HepG2 (cell line): ENCODE results near the gene OTULINL. TPM values are rescaled to one million over a fixed set of nuclear protein-coding genes. Genes with fewer than 3 reads are reported as not detected.

ENCODE experiments used
- ATAC-seq: fragments of 200-7000 bp; cut with Tn5 transposase; 3 replicates; pipeline ENCODE4 v1.9.1; 2020; ENCODE audit warnings: mild to moderate bottlenecking, moderate library complexity
- BruUV-seq: library from RNA; stranded (reverse); fragments of 400-500 nt; replicated peaks from 2 replicates; lab custom pipeline; 2021; lab: Mats Ljungman, UMichigan
- CTCF ChIA-PET: fragments of 300-600 bp; formaldehyde crosslinking; extraction: SDS; loops from one replicate; lab custom pipeline; 2021; ENCODE audit warnings: low total read pairs, inconsistent platforms, low intra/inter-chr PET ratio; lab: Yijun Ruan, JAX
- POLR2A ChIA-PET: fragments of 350-600 bp; sonication (Branson Sonifier 250); formaldehyde crosslinking; loops from one replicate; lab custom pipeline; 2020; ENCODE audit warnings: antibody characterized with exemption, inconsistent platforms; lab: Yijun Ruan, JAX
- DNase-seq: peaks from one replicate; pipeline ENCODE4 v3.0.0-alpha.2; 2015; ENCODE audit warnings: low spot score
- FAIRE-seq: peaks from 3 replicates; lab custom pipeline; 2011; peaks lifted over from hg19 to GRCh38; lab: Jason Lieb, UNC
- H2AFZ ChIP-seq: one replicate; pipeline ENCODE4 v1.6.1; 2011; ENCODE audit warnings: low read length, inconsistent platforms
- H3K27ac ChIP-seq: fragments of 300-600 bp; 3 replicates; pipeline ENCODE4 v1.8.0; 2011; ENCODE audit warnings: mixed run types, mild to moderate bottlenecking, mixed read lengths, low read length, inconsistent platforms; ENCODE audit not compliant: insufficient read depth; ENCODE audit errors: extremely low read length
- H3K27me3 ChIP-seq, 2 experiments: fragments of 200-600 bp in 1 of 2; 2 replicates in 1 of 2; 3 replicates in 1 of 2; pipeline versions ENCODE4 v1.6.0 to v1.8.0; 2011; ENCODE audit warnings: low read length in 2 of 2, mild to moderate bottlenecking in 2 of 2, moderate library complexity in 2 of 2, inconsistent platforms in 1 of 2; ENCODE audit not compliant: insufficient read depth in 2 of 2, control insufficient read depth in 1 of 2
- H3K36me3 ChIP-seq, 2 experiments: fragments of 200-600 bp in 1 of 2; replicated peaks in 1 of 2; 2 replicates in 1 of 2; 3 replicates in 1 of 2; pipeline versions ENCODE4 v1.5.1 to v1.8.0; 2011; ENCODE audit warnings: low read length in 2 of 2, inconsistent platforms in 1 of 2; ENCODE audit not compliant: insufficient read depth in 2 of 2, control insufficient read depth in 1 of 2
- H3K4me1 ChIP-seq: 2 replicates; pipeline ENCODE4 v1.5.1; 2012; ENCODE audit warnings: low read length, inconsistent platforms; ENCODE audit not compliant: insufficient read depth
- H3K4me2 ChIP-seq: 2 replicates; pipeline ENCODE4 v1.6.0; 2011; ENCODE audit warnings: low read depth, low read length, inconsistent platforms
- H3K4me3 ChIP-seq, 3 experiments: fragments of 200-600 bp in 1 of 3; sonication (generic), shearing (Covaris generic) in 1 of 3; replicated peaks in 1 of 3; 2 replicates each; pipeline ENCODE4 v1.5.1; 2011 to 2016; ENCODE audit warnings: low read length in 3 of 3, inconsistent platforms in 2 of 3, low read depth in 2 of 3, mild to moderate bottlenecking in 2 of 3, control low read depth in 1 of 3, mixed read lengths in 1 of 3; ENCODE audit not compliant: insufficient read depth in 1 of 3
- H3K79me2 ChIP-seq: one replicate; pipeline ENCODE4 v1.6.1; 2011; ENCODE audit warnings: low read length, inconsistent platforms; ENCODE audit not compliant: insufficient read depth
- H3K9ac ChIP-seq: 2 replicates; pipeline ENCODE4 v1.6.0; 2011; ENCODE audit warnings: mild to moderate bottlenecking, low read depth, low read length, inconsistent platforms; ENCODE audit not compliant: insufficient read depth
- H3K9me3 ChIP-seq: 2 replicates; pipeline ENCODE4 v1.5.1; 2012; ENCODE audit warnings: mild to moderate bottlenecking, low read length
- H4K20me1 ChIP-seq: 2 replicates; pipeline ENCODE4 v1.6.0; 2011; ENCODE audit warnings: inconsistent platforms, mild to moderate bottlenecking, low read length, moderate library complexity; ENCODE audit not compliant: insufficient read depth
- DMAP1 ChIP-seq: IDR thresholded peaks from 2 replicates; pipeline ENCODE4 v1.6.1; 2016
- FOXC1 ChIP-seq: sonication (generic); formaldehyde crosslinking; IDR thresholded peaks from 2 replicates; pipeline ENCODE4 v1.8.0; 2022; ENCODE audit warnings: mild to moderate bottlenecking, missing genetic modification reagents, borderline replicate concordance
- FOXK1 ChIP-seq: sonication (generic); formaldehyde crosslinking; IDR thresholded peaks from 2 replicates; pipeline ENCODE4 v1.4.0; 2020; ENCODE audit warnings: low read depth, missing genetic modification reagents, borderline replicate concordance
- HMG20A ChIP-seq: IDR thresholded peaks from 2 replicates; pipeline ENCODE4 v1.6.1; 2016; ENCODE audit warnings: borderline replicate concordance
- MEIS1 ChIP-seq: sonication (generic); formaldehyde crosslinking; IDR thresholded peaks from 2 replicates; pipeline ENCODE4 v1.9.0; 2021; ENCODE audit warnings: mild to moderate bottlenecking, missing genetic modification reagents, moderate library complexity, borderline replicate concordance
- ZNF101 ChIP-seq: sonication (generic); formaldehyde crosslinking; IDR thresholded peaks from 2 replicates; pipeline ENCODE4 v1.4.0; 2020; ENCODE audit warnings: mild to moderate bottlenecking, low read depth, missing genetic modification reagents, borderline replicate concordance
- ZNF274 ChIP-seq: sonication (generic); formaldehyde crosslinking; IDR thresholded peaks from 2 replicates; pipeline ENCODE4 v1.5.1; 2020; ENCODE audit warnings: mild to moderate bottlenecking, missing genetic modification reagents
- ZNF607 ChIP-seq: sonication (generic); formaldehyde crosslinking; IDR thresholded peaks from 2 replicates; pipeline ENCODE4 v1.5.1; 2020; ENCODE audit warnings: missing genetic modification reagents, mild to moderate bottlenecking, borderline replicate concordance
- WGBS: methylation state at CpG from one replicate; pipeline ENCODE4 v1.1.6; 2017; ENCODE audit warnings: low lambda C conversion rate; 5-methylcytosine and 5-hydroxymethylcytosine counted together
- in situ Hi-C: cut with HindIII; loops from 2 replicates; pipeline ENCODE4 v1.10.0; 2017; ENCODE audit warnings: low pct_unique_long_range_greater_than_20kb; ENCODE audit not compliant: extremely low pct_ligation_motif_present
- intact Hi-C: fragments of 100-400 bp; cut with micrococcal nuclease; formaldehyde crosslinking; loops from one replicate; pipeline ENCODE4 v1.10.0; 2022; ENCODE audit not compliant: unreplicated experiment
- polyA plus RNA-seq, 8 experiments: library from polyadenylated mRNA; depleted of rRNA in 3 of 8; stranded (reverse) in 7 of 8; unstranded in 1 of 8; fragments of >200 nt; fragmentation: Illumina TruSeq in 4 of 8; extraction: Trizol in 4 of 8; gene quantifications; 2 replicates each; pipeline versions ENCODE4 v1.2.1 to v1.2.3, GENCODE V29; 2011 to 2016; ENCODE audit warnings: low read depth in 4 of 8, missing spikeins in 1 of 8, mixed read lengths in 1 of 8; ENCODE audit not compliant: insufficient read depth in 1 of 8
- total RNA-seq, 5 experiments: library from RNA; depleted of rRNA; stranded (reverse); fragments of >200 nt; fragmentation: Illumina TruSeq; extraction: Trizol; gene quantifications; 2 replicates each; pipeline ENCODE4 v1.2.3, GENCODE V29; 2016; ENCODE audit warnings: low read depth in 1 of 5
- TF ChIP-seq, protein P1 (sequence below): IDR thresholded peaks from 2 replicates; pipeline ENCODE4 v1.6.1; 2012; ENCODE audit warnings: inconsistent platforms
- TF ChIP-seq, protein P2 (sequence below): sonication (generic); formaldehyde crosslinking; IDR thresholded peaks from 2 replicates; pipeline ENCODE4 v1.5.1; 2020; ENCODE audit warnings: mild to moderate bottlenecking, missing genetic modification reagents, moderate library complexity
- TF ChIP-seq, protein P3 (sequence below), 2 experiments: fragments of 450-650 bp in 1 of 2; sonication (generic) in 1 of 2; formaldehyde crosslinking; IDR thresholded peaks; 2 replicates each; pipeline versions ENCODE4 v1.5.0 to v1.8.0; 2020 to 2022; ENCODE audit warnings: mild to moderate bottlenecking in 1 of 2, missing genetic modification reagents in 1 of 2
- TF ChIP-seq, protein P4 (sequence below): sonication (generic); formaldehyde crosslinking; IDR thresholded peaks from 2 replicates; pipeline ENCODE4 v1.9.0; 2021; ENCODE audit warnings: missing genetic modification reagents, mild to moderate bottlenecking, borderline replicate concordance

Gene OTULINL
- total and polyA plus RNA-seq, 2 of the 13 experiments (the other 11 are each of a cell fraction or from before 2014, with no cell fraction given) = 0.04 to 0.40 TPM

DNA sequence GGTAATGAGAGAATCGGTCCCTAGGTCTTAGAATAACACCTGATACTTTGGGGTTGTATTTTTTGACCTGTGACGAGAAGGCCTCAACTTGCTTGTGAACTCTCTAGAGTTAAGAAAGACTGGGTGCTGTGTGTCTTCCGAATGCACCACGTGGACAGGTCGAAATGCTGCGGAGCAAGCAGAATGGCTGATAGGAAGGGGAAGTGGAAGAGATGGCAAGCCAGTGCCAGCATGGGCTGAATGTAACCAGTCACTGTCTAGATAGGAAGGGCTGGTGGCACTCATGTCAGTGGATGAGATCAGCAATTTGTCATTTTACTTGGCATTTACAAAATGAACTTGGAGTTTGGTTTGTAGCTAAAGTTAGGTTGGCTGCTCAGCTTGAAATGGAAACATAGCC, 5.6 kb downstream of the OTULINL start:
- DNase-seq = no peak
- in situ Hi-C loops = no loop called here

More for the DNA sequence above, 5.6 kb downstream of the OTULINL start:
- WGBS = 57% methylated on average over 6 of the region's 6 CpGs
- Histone ChIP-seq H3K4me1 (peaks cover 22% of the 10 kb centered on the region), H3K9ac (no peak overlapping the region), H3K4me2 (no peak overlapping the region), H3K9me3 (no peaks in the 10 kb centered on the region), H3K27me3 (peaks cover 1 to 26% of the 10 kb centered on the region in 2 experiments; a peak in 4 of 5 replicates), H3K36me3 (no peaks in the 10 kb centered on the region), H3K4me3 (no peak overlapping the region), H3K79me2 (no peaks in the 10 kb centered on the region), H3K27ac (no peak overlapping the region), H2AFZ (no peak overlapping the region), H4K20me1 (no peaks in the 10 kb centered on the region)
- CTCF ChIA-PET = no interaction called here
- TF ChIP-seq, protein P1, sequence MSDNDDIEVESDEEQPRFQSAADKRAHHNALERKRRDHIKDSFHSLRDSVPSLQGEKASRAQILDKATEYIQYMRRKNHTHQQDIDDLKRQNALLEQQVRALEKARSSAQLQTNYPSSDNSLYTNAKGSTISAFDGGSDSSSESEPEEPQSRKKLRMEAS = no peak
- TF ChIP-seq, protein P2, sequence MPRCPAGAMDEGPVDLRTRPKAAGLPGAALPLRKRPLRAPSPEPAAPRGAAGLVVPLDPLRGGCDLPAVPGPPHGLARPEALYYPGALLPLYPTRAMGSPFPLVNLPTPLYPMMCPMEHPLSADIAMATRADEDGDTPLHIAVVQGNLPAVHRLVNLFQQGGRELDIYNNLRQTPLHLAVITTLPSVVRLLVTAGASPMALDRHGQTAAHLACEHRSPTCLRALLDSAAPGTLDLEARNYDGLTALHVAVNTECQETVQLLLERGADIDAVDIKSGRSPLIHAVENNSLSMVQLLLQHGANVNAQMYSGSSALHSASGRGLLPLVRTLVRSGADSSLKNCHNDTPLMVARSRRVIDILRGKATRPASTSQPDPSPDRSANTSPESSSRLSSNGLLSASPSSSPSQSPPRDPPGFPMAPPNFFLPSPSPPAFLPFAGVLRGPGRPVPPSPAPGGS = no peak
- TF ChIP-seq ZNF607 = no peak
- no peak for TF ChIP-seq MEIS1 (CRISPR knock-in tag)
- TF ChIP-seq, protein P3, sequence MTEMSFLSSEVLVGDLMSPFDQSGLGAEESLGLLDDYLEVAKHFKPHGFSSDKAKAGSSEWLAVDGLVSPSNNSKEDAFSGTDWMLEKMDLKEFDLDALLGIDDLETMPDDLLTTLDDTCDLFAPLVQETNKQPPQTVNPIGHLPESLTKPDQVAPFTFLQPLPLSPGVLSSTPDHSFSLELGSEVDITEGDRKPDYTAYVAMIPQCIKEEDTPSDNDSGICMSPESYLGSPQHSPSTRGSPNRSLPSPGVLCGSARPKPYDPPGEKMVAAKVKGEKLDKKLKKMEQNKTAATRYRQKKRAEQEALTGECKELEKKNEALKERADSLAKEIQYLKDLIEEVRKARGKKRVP (CRISPR knock-in tag; IDR thresholded peaks at IDR 0.05) = no peak
- TF ChIP-seq FOXK1 (CRISPR knock-in tag) = no peak
- no peak for TF ChIP-seq ZNF274 (CRISPR knock-in tag)
- TF ChIP-seq, protein P4, sequence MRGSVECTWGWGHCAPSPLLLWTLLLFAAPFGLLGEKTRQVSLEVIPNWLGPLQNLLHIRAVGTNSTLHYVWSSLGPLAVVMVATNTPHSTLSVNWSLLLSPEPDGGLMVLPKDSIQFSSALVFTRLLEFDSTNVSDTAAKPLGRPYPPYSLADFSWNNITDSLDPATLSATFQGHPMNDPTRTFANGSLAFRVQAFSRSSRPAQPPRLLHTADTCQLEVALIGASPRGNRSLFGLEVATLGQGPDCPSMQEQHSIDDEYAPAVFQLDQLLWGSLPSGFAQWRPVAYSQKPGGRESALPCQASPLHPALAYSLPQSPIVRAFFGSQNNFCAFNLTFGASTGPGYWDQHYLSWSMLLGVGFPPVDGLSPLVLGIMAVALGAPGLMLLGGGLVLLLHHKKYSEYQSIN (CRISPR knock-in tag) = no peak
- no peak for TF ChIP-seq FOXC1 (CRISPR knock-in tag)
- TF ChIP-seq HMG20A (CRISPR knock-in tag) = no peak
- TF ChIP-seq DMAP1 = no peak
- no peak for TF ChIP-seq ZNF101 (CRISPR knock-in tag)
- ATAC-seq (no peak), FAIRE-seq (no peak)
- intact Hi-C loops = no loop called here
- POLR2A ChIA-PET = no interaction called here
- no TSS peak for BruUV-seq
